Hepatocyte (in vitro differentiated cells): ENCODE measurements around the gene PRDM10. TPM values are rescaled to one million over a fixed set of nuclear protein-coding genes. Genes with fewer than 3 reads are reported as not detected.
"Not testable (repeated sequence)": the region's sequence is repeated elsewhere in the genome, so short reads cannot be mapped to it uniquely, and the experiment has no call there.

Source experiments
- DNase-seq: peaks from one replicate; pipeline ENCODE4 v3.0.0-alpha.2; 2016; ENCODE audit warnings: low spot score
- H2AFZ ChIP-seq: fragments of 200-600 bp; sonication (generic); 2 replicates; pipeline ENCODE4 v1.6.0; 2016; ENCODE audit warnings: antibody characterized with exemption, mild to moderate bottlenecking
- H3K27ac ChIP-seq: fragments of 200-600 bp; sonication (generic); 2 replicates; pipeline ENCODE4 v1.5.1; 2016; ENCODE audit warnings: mild to moderate bottlenecking
- H3K27me3 ChIP-seq: fragments of 200-600 bp; sonication (generic); 2 replicates; pipeline ENCODE4 v1.6.1; 2016
- H3K36me3 ChIP-seq: fragments of 200-600 bp; sonication (generic); replicated peaks from 2 replicates; pipeline ENCODE4 v1.5.1; 2016; ENCODE audit warnings: low read depth; ENCODE audit not compliant: insufficient read depth
- H3K4me1 ChIP-seq: fragments of 200-600 bp; sonication (generic); 2 replicates; pipeline ENCODE4 v1.5.1; 2016; ENCODE audit warnings: mild to moderate bottlenecking, moderate library complexity; ENCODE audit not compliant: insufficient read depth
- H3K4me2 ChIP-seq: fragments of 200-600 bp; sonication (generic); 2 replicates; pipeline ENCODE4 v1.6.0; 2016
- H3K4me3 ChIP-seq: fragments of 200-600 bp; sonication (generic); 2 replicates; pipeline ENCODE4 v1.5.1; 2016; ENCODE audit warnings: mild to moderate bottlenecking
- H3K79me2 ChIP-seq: fragments of 200-600 bp; sonication (generic); 2 replicates; pipeline ENCODE4 v1.6.0; 2017; ENCODE audit warnings: mild to moderate bottlenecking
- H3K9me2 ChIP-seq: fragments of 200-600 bp; sonication (generic); replicated peaks from 2 replicates; pipeline ENCODE4 v1.6.0; 2017; ENCODE audit warnings: mild to moderate bottlenecking; ENCODE audit not compliant: insufficient read depth
- H3K9me3 ChIP-seq: fragments of 200-600 bp; sonication (generic); 2 replicates; pipeline ENCODE4 v1.5.1; 2016; ENCODE audit warnings: low read depth, mild to moderate bottlenecking
- H4K20me1 ChIP-seq: fragments of 200-600 bp; sonication (generic); 2 replicates; pipeline ENCODE4 v1.6.0; 2016; ENCODE audit warnings: mild to moderate bottlenecking; ENCODE audit not compliant: insufficient read depth, poor library complexity, severe bottlenecking
- EZH2 ChIP-seq: fragments of 200-600 bp; sonication (generic); IDR thresholded peaks from 2 replicates; pipeline ENCODE4 v1.6.1; 2016; ENCODE audit warnings: antibody characterized with exemption, mild to moderate bottlenecking, borderline replicate concordance
- EZH2phosphoT487 ChIP-seq: fragments of 200-600 bp; sonication (generic); IDR thresholded peaks from one replicate; pipeline ENCODE4 v1.6.1; 2018; ENCODE audit warnings: antibody characterized with exemption, mild to moderate bottlenecking, low read depth, moderate library complexity; ENCODE audit not compliant: unreplicated experiment, severe bottlenecking
- WGBS: methylation state at CpG from one replicate; pipeline ENCODE4 v1.1.6; 2016; ENCODE audit warnings: low lambda C conversion rate; ENCODE audit errors: missing lambda C conversion rate; 5-methylcytosine and 5-hydroxymethylcytosine counted together
- polyA plus RNA-seq: library from polyadenylated mRNA; unstranded; fragments of >200 nt; fragmentation: Nextera tagmentation; extraction: Ambion mirVana; gene quantifications from 2 replicates; pipeline ENCODE4 v1.2.1, GENCODE V29; 2016
- total RNA-seq: library from RNA; depleted of rRNA; stranded (reverse); fragments of >200 nt; gene quantifications from 2 replicates; pipeline ENCODE4 v1.2.3, GENCODE V29; 2014
- TF ChIP-seq, protein P1 (sequence below): fragments of 200-600 bp; sonication (generic); IDR thresholded peaks from 2 replicates; pipeline ENCODE4 v1.5.1; 2016; ENCODE audit warnings: antibody characterized with exemption, mild to moderate bottlenecking; ENCODE audit not compliant: poor library complexity

Gene PRDM10
- total and polyA plus RNA-seq, 2 experiments from 2014 or later = 3.8 to 7.1 TPM

- no peak for TF ChIP-seq EZH2phosphoT487
- TF ChIP-seq, protein P1, sequence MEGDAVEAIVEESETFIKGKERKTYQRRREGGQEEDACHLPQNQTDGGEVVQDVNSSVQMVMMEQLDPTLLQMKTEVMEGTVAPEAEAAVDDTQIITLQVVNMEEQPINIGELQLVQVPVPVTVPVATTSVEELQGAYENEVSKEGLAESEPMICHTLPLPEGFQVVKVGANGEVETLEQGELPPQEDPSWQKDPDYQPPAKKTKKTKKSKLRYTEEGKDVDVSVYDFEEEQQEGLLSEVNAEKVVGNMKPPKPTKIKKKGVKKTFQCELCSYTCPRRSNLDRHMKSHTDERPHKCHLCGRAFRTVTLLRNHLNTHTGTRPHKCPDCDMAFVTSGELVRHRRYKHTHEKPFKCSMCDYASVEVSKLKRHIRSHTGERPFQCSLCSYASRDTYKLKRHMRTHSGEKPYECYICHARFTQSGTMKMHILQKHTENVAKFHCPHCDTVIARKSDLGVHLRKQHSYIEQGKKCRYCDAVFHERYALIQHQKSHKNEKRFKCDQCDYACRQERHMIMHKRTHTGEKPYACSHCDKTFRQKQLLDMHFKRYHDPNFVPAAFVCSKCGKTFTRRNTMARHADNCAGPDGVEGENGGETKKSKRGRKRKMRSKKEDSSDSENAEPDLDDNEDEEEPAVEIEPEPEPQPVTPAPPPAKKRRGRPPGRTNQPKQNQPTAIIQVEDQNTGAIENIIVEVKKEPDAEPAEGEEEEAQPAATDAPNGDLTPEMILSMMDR = no peak
- no peak for TF ChIP-seq EZH2
- 80% methylated on average over 1 of the region's 1 CpG for WGBS
These were observed 29.6 kb downstream of the PRDM10 start for GRCh38 chr11:129973068-129973467.

GRCh38 chr11:129972611-129973010 is 30.0 kb downstream of the PRDM10 start:
- Histone ChIP-seq H3K27ac (no peak overlapping the region), H3K36me3 (no peaks in the 10 kb centered on the region), H3K9me2 (no peaks in the 10 kb centered on the region), H3K79me2 (peaks cover 31% of the 10 kb centered on the region), H3K4me2 (no peak overlapping the region), H4K20me1 (no peaks in the 10 kb centered on the region), H3K9me3 (no peaks in the 10 kb centered on the region), H2AFZ (no peak overlapping the region), H3K4me3 (no peak overlapping the region), H3K27me3 (no peaks in the 10 kb centered on the region), H3K4me1 (no peaks in the 10 kb centered on the region)
- TF ChIP-seq EZH2 (no peak), EZH2phosphoT487 (no peak)
- TF ChIP-seq, protein P1 = no peak
- 79% methylated on average over 5 of the region's 5 CpGs for WGBS
- DNase-seq = no peak

More at GRCh38 chr11:129973068-129973467, 29.6 kb downstream of the PRDM10 start:
- no peaks in the 10 kb centered on the region for H4K20me1 ChIP-seq
- H3K9me2 ChIP-seq = no peaks in the 10 kb centered on the region
- H2AFZ ChIP-seq = no peak overlapping the region
- H3K79me2 ChIP-seq = peaks cover 31% of the 10 kb centered on the region
- H3K4me2 ChIP-seq = no peak overlapping the region
- no peaks in the 10 kb centered on the region for H3K4me1 ChIP-seq
- H3K4me3 ChIP-seq = no peak overlapping the region
- no peak for DNase-seq
- H3K27me3 ChIP-seq = no peaks in the 10 kb centered on the region
- no peak overlapping the region for H3K27ac ChIP-seq
- H3K9me3 ChIP-seq = no peaks in the 10 kb centered on the region
- H3K36me3 ChIP-seq = no peaks in the 10 kb centered on the region

DNA sequence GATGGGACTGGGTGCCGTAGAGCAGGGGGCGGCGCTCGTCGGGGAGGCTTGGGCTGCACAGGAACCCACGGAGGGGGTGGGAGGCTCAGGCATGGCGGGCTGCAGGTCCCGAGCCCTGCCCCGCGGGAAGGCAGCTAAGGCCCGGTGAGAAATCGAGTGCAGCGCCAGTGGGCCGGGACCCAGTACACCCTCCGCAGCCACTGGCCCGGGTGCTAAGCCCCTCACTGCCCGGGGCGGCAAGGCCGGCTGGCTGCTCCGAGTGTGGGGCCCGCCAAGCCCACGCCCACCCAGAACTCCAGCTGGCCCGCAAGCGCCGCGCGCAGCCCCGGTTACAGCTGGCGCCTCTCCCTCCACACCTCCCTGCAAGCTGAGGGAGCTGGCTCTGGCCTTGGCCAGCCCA is 30.8 kb downstream of the PRDM10 start:
- not testable (repeated sequence) for H3K4me3 ChIP-seq

GRCh38 chr11:129969920-129970319 is 32.7 kb downstream of the PRDM10 start:
- no peak overlapping the region for H3K4me3 ChIP-seq
- no peak for TF ChIP-seq EZH2
- TF ChIP-seq, protein P1 = no peak
- no peak for TF ChIP-seq EZH2phosphoT487
- H3K79me2 ChIP-seq = peaks cover 24% of the 10 kb centered on the region
- H3K9me2 ChIP-seq = no peaks in the 10 kb centered on the region
- no peaks in the 10 kb centered on the region for H3K27me3 ChIP-seq
- H4K20me1 ChIP-seq = no peaks in the 10 kb centered on the region
- no peak overlapping the region for H2AFZ ChIP-seq
- 88% methylated on average over 2 of the region's 2 CpGs for WGBS
- H3K4me2 ChIP-seq = no peak overlapping the region
- DNase-seq = no peak
- H3K36me3 ChIP-seq = no peaks in the 10 kb centered on the region
- H3K4me1 ChIP-seq = no peaks in the 10 kb centered on the region
- no peak overlapping the region for H3K27ac ChIP-seq
- no peaks in the 10 kb centered on the region for H3K9me3 ChIP-seq

More for the DNA sequence above, 30.8 kb downstream of the PRDM10 start:
- peaks cover 35% of the 10 kb centered on the region for H3K79me2 ChIP-seq
- H3K27me3 ChIP-seq, H3K9me2 ChIP-seq, DNase-seq, H4K20me1 ChIP-seq, H3K4me2 ChIP-seq, H3K9me3 ChIP-seq, H3K27ac ChIP-seq, H2AFZ ChIP-seq, H3K36me3 ChIP-seq, H3K4me1 ChIP-seq: not testable (repeated sequence)
- 96% methylated on average over 10 of the region's 29 CpGs for WGBS
